Measurements from ENCODE around the gene EDDM3A.

EDDM3A gene

GRCh38 chr14:20790464-20791116 is 44.9 kb downstream of the EDDM3A start:
- no peak for DNase-seq

- DNase-seq, result no peak
Observed at GRCh38 chr14:20791187-20791586, 45.5 kb downstream of the EDDM3A start.

DNA sequence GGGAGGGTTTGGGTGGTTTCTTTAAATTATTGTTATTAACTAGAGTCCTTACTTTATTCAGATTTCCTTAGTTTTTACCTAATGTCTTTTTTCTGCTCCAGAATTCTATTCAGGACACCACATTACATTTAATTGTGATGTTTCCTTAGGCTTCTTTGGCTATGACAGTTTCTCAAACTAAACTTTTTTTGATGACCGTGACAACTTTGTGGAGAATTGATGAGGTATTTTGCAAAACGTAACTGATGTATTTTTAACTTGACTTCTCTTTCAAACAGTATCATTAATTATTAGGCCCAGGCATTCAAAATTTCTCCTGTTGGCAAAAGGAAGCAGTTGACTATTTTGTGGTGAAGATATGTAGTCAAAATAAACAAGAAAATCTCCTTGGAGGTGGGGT is 45.9 kb downstream of the EDDM3A start:
- DNase-seq, result no peak

- DNase-seq, result no peak
Observed at GRCh38 chr14:20792556-20792955, 46.9 kb downstream of the EDDM3A start.

- DNase-seq, result no peak
Observed at GRCh38 chr14:20794644-20795369, 49.1 kb downstream of the EDDM3A start.

DNA sequence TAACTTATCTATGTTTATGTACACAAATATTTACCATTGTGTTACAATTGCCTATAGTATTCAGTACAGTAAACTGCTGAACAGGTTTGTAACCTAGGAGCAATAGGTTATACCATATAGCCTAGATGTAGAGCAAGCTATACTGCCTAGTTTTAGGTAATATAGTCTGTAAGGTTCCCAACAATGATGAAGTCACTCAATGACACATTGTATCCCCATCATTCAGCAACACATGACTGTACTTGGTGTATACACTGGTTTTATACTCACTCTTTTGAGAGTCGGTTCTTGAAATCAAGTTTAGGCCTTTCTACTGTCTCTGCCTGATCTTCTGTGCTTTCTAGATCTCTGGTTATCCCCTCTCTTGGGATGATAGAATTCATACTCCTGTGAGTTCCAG is 51.5 kb downstream of the EDDM3A start:
- DNase-seq, result no peak
